ENCODE measurements around the gene CDIP1.

CDIP1 gene

DNA sequence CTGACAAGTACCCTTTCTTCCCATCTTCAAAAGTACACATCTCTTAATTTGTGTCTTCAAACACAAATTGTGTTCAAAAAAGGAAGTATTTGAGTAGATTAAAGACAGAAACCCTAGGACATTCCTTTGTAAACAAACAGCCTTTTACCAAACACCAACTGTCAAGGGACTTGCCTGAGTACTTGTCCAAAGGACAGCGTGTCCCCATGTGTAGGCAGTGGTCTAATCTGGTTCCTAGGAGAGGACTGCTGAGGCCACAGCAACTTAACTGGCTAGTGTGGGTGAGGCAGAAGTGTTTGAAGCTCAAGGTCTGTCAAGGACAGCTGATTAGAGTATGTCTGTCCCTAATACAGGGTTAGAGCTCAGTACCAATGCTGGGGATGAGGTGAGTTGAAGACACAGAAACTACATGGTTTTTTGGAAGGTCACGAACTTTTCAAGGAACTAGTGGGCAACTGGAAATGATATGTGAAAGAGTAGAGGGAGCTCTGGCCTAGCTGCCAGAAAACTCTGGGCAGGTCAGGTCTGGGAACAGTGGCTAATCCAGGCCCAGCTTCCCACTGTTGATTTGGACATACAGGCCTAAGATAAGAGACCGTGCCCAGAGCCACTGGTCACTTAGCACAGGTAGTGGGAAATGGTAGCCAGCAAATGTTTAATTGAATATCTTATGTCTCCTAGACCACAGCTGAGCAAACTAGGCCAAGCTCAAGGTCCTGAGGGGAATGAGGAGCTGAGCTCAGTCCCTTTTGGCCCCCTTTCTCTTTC, 52.3 kb downstream of the CDIP1 start:
- DNase-seq, result no peak

DNA sequence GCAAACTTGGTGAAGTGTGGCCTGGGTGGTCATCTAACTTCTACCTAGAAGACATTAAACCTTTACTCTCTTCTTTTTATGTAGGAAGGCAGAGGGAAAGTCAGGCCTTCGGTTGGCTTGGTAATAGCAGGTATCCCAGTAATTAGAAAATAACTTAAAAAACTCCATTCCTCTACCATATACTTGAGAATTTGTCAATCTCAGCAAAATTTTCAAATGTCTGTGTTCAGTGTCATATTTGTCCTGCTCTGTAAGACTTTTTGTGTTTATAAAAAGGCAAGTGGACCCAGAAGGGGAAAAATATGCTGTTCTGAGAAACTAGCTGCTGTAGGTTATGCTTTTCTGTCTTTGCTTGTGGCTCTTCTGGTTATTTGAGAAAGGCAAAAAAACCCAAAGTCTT, 56.6 kb downstream of the CDIP1 start:
- DNase-seq, result no peak

- no peak for DNase-seq
Measured at GRCh38 chr16:4481526-4481925, 57.0 kb downstream of the CDIP1 start.

- DNase-seq, result no peak
Measured at GRCh38 chr16:4477966-4478365, 60.6 kb downstream of the CDIP1 start.

DNA sequence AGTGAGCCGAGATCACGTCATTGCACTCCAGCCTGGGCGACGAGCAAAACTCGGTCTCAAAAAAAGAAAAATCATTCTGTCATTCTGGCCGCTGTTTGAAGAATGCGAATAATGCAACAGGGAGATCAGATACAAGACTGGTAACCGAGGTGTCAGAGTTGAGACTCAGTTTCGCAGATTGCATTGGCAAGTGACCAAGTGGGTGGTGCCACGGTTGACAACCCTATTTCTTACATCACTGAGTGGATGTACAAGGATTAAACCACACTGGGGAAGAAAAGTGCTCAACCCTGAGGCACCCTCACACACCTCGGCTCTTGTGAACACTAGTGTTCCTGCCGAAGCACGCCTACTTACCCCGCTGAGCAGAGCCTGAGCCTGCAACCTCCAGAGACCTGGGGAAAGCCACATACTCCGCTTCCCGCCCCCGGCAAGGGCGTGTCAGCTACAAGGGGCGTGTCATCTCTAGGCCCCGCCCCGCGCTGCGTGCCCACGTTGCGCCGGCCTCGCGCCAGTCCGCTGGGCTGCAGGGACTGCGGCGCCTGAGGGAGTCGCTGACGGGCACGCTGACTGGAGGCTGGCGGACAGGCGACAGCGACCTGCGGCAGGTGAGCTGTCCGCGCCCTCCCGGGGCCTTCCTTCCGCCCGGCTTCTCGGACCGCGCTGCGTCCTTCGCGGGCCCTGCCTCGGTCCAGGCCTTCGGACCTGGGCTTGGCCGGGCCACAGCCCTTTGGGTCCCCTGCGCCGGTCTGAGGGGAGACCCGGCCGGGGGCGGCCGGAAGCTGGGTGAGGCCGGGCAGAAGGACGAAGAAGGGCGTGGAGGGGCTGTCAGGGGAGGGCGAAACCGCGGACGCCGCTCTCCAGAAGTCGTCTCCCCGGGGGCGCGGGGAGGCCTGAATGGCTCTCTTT, 62.4 kb downstream of the CDIP1 start, which contains the start of gene HMOX2:
TSS of gene HMOX2 (plus strand) at position 519 of the 909 bp plus-strand sequence. CDS start 29,127 bp downstream, outside the sequence.
- DNase-seq, result peak; percentile 87 to 89

DNA sequence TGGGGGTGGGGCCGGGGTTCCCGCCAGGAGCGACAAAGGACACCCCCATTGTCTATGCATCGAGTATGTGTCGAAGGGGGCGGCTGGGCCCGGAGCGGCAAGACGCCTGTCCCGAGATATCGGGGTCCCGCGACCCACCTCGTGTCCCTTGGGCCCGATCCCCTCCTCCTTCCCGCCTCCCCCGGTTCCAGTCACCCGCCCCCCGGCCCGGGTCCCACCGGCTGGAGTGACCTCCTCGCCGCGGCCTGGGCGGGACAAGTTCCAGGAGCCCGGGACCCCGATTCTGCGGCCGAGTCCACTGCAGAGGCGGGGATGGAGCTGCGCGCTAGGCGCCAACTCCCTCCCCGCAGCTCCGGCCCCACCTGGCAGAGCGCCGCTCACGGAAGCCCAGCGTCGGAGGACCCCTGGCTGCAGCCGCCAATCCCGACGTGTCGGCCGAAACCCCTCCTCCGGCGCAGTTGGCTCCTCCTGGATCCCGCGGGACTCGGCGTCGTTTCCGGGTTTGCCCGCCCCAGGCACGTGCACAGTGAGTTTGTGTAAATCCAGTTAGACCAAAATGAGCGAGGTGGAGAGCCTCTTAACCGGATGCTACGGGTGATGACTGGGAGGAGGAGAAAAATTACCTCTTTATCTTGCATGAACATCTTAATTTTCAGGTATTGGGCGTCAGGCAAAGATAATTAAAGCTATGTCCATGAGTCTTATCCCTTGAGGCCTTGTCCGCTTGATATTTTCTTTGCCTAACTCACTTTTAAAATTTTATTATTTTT, 64.2 kb downstream of the CDIP1 start, which contains the start of gene NMRAL1:
TSS of gene NMRAL1 (minus strand) at position 434 of the 770 bp plus-strand sequence. CDS start 493 bp downstream, outside the sequence.
- DNase-seq, result peak; percentile 58 to 62

- DNase-seq, result no peak
Measured at GRCh38 chr16:4472880-4473279, 65.7 kb downstream of the CDIP1 start.

GRCh38 chr16:4471869-4472268, 66.7 kb downstream of the CDIP1 start:
- DNase-seq, result no peak

- DNase-seq, result no peak
Measured at GRCh38 chr16:4468972-4469371, 69.6 kb downstream of the CDIP1 start.

- no peak for DNase-seq
Measured at GRCh38 chr16:4467916-4468315, 70.7 kb downstream of the CDIP1 start.

DNA sequence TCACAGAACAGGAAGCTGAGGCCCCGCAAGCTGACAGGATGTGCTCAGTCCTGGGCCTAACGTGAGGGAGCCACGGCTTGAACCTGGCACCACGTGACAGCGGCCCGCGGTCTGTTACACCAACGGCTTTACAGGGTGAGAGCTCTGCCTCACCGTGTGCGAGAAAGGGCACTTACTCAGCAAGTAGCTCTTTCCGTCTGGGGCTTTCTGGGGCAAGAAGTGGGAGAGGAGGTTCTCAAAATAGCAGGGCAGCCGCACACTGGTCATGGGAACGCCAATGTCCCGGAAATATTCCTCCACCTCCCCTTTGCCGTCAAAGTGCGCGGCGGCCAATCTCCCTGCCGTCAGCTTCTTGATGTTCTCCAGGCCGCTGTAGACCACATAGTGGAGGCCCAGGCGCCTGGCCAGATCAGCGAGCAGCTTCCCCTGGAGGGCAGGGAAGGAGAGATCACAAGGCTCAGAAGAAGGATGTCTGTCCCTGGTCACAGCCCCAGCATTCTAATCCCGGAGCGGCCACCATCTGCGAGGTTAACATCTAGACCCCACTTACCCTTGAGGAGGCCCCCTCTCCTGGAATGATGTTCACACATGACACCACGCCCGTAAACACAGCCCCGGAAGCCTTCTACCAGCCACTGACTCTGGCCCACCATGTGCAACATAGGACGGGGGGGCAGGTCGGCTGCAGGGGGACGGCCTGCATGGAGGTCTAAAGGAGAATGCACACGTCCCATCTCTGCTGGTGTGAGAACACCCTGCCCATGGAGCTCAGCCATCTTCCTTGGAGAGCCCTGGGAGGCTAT, 72.4 kb downstream of the CDIP1 start:
- no peak for DNase-seq

DNA sequence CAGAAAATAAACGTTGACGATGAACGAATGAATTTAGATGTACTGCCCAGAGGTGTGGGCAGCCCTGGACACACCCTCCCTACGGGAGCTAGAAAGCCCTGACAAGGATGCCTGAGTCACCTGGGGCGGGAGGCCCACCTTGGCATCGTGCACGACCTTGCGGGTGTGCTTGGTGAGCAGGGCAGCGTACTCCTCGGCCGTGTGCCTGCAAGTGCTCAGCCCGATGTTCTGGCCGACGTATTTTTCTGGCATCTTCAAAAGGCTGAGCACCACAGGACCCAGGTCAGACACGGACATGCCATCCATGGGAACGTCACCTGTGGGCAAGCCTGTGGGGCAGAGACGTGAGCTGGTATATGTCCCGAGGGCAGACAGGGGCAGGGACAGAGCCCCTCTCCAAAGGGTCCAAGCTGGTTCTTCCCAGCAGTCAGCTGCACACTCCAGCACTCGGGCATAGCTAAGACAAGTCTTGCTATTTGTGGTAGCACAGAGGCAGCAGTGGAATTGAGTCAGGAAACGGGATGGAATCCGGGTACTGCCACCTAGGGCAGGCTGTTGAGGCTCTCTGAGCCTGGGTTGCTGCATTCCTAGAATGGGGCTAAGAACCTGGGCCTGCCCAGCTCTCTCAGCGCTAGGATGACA, 74.9 kb downstream of the CDIP1 start:
- DNase-seq, result no peak

DNA sequence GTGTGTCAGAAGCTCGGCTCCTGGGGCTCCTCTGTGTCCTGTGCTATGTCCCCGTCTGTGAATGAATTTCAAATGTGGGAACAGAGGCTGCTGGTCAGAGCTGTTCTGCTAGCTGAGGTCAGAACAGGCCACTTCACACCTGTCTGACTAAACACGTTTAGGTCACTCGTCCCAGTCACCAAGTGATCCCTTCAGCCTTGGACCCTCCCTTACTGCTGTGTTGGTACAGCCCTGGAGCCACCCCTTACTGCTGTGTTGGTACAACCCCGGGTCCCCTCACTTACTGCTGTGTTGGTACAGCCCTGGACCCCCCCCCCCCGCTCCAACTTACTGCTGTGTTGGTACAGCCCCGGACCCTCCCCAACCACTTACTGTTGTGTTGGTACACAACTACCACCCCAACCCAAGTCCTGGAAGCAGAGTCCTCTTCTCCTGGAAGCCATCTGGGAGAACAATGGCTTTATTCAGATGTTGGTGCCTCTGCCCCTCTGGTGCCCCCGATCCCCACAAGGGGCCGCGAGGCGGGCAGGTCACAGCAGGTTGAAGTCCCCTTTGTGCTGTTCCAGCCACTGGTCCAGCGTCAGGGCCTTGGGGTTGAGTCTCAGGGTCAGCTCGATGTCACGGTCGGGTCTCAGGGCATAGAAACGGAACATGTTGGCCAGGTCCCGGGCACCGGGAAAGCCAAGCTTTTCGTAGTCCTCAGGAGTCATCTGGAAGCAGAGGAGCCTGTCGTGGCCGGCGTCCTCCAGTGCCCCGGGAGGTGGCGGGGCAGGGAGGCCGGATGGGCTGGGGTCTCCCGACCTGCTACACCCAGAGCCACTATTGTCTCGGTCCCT, 77.1 kb downstream of the CDIP1 start:
- DNase-seq, result peak in 1 of 2 donors; percentile 42

DNA sequence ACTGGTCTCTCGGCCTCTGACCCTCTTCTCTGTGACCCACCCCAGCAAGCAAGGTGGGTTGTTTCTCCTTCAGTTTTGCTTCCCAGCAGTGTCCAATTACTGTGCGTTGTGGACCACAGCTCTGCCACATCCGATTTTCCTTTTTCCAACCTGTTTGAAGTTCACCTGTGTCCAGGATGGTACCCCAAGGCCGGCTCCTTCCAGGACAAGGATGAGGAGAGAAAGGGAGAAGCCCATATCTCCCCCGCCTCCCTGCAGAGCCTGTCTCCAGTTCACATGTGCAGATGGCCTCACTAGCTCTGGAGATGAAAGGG, 77.7 kb downstream of the CDIP1 start:
- DNase-seq, result no peak
